Measurements from ENCODE around the gene FTO. TPM values are rescaled to one million over a fixed set of nuclear protein-coding genes. Genes with fewer than 3 reads are reported as not detected.

The FTO gene
- total and polyA plus RNA-seq, 2 of the 13 experiments (the other 11 are each of a cell fraction or from before 2014, with no cell fraction given) = 41.6 to 55.8 TPM

DNA sequence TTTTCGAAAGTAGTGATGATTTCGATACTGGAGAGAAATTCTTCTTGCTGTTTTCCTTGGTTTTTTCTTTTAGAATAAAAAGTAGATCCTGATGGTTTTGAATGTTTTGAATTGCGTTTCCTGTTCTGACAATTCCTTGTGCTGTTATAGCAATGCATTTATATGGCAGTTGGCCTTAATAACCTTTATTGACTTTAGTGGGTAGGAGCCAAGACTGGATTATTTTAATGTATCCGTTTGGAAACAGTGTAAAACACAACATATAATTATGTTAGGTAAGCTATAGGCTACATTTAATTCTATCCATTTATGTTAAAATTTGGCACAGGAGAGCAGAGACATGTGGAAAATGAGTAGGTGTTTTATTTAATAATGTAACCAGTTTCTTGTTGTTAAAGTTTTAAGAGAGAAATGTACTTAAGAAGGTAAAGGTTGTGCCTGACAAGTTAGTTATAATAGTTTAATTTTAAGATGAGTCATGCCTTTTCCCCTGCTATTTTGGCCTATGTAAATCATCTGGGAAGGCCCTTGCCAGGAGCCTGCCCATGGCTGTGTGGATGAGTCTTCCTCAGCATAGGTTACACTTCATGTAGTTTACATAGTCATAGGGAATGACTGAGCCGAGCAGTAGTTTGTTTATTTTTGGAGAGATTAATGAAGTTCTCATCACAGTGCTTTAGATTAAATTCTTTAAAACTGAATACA is 189.9 kb downstream of the FTO start:
- peaks cover 35% of the 10 kb centered on the region for H3K4me1 ChIP-seq (ENCODE audit: insufficient read depth, low read length)
- no peak for ATAC-seq
- H3K36me3 ChIP-seq (replicated peaks in 1 of 2; ENCODE audit: control insufficient read depth in 1 of 2, insufficient read depth in 2 of 2, low read length in 2 of 2) = peaks cover 2 to 6% of the 10 kb centered on the region in 2 experiments; a peak in 2 of 5 replicates
- H3K9ac ChIP-seq (ENCODE audit: insufficient read depth, low read depth, low read length) = no peak overlapping the region
- BruUV-seq (replicated peaks) = no TSS peak
- TF ChIP-seq PHF8 (CRISPR knock-in tag; IDR thresholded peaks at IDR 0.05) (no peak), CHD2 (IDR thresholded peaks at IDR 0.05; ENCODE audit: low read depth, low read length) (no peak), MAFK (conservative IDR thresholded peaks at IDR 0.05 in 1 of 2, IDR thresholded peaks at IDR 0.05 in 1 of 2; ENCODE audit: low read length in 2 of 2) (0 out of 4 replicates have a peak, but pooled peaks of 1 of the 2 experiments have one; percentile 2)
- POLR2A ChIA-PET = no interaction called here
- intact Hi-C loops (cut with micrococcal nuclease; ENCODE audit: unreplicated experiment) = loop anchor here (5.0 to 10.0 kb wide), 3 partner anchors 283 to 1363 kb away; partner anchors contain the start of gene IRX3
- DNase-seq (ENCODE audit: low spot score) = no peak
- CTCF ChIA-PET (ENCODE audit: low intra/inter-chr PET ratio, low total read pairs) = no interaction called here
- no peak overlapping the region for H3K27ac ChIP-seq (ENCODE audit: extremely low read length, insufficient read depth, low read length)
- in situ Hi-C loops (cut with HindIII; ENCODE audit: extremely low pct_ligation_motif_present, low pct_unique_long_range_greater_than_20kb) = no loop called here
- no peaks in the 10 kb centered on the region for H3K27me3 ChIP-seq (ENCODE audit: control insufficient read depth in 1 of 2, insufficient read depth in 2 of 2, low read length in 2 of 2)
- WGBS (ENCODE audit: low lambda C conversion rate) = 89% methylated on average over 5 of the region's 5 CpGs
- no peak for FAIRE-seq
- no peaks in the 10 kb centered on the region for H3K9me3 ChIP-seq (ENCODE audit: low read length)
- no peaks in the 10 kb centered on the region for H3K79me2 ChIP-seq (ENCODE audit: insufficient read depth, low read length)
- H4K20me1 ChIP-seq (ENCODE audit: insufficient read depth, low read length) = no peaks in the 10 kb centered on the region
- no peak overlapping the region for H3K4me2 ChIP-seq (ENCODE audit: low read depth, low read length)
- H3K4me3 ChIP-seq (replicated peaks in 1 of 3; ENCODE audit: insufficient read depth in 1 of 3, low read depth in 2 of 3, low read length in 3 of 3) = no peak overlapping the region
- H2AFZ ChIP-seq (ENCODE audit: low read length) = no peak overlapping the region

DNA sequence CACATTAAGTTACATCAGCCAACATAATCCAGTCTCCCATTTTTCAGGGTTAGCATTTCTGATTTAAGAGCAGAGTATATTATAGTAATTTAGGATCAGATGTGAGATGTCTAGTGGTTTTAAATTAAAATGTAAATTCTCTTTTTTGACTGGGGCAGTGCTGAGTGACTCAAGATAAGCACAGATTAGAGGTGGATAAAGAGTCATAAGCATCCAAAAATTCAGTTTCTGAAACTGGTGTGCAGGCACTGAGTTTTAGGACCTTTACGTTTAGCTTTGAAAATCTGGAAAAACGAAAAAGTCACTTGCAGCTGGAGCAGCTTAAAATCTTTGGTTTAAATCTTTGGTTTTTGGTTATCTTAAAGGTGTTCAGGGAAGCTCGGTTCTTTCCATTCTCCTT is 190.7 kb downstream of the FTO start:
- no TSS peak for BruUV-seq (replicated peaks)
- in situ Hi-C loops (cut with HindIII; ENCODE audit: extremely low pct_ligation_motif_present, low pct_unique_long_range_greater_than_20kb) (no loop called here), intact Hi-C loops (cut with micrococcal nuclease; ENCODE audit: unreplicated experiment) (loop anchor here (5.0 to 10.0 kb wide), 3 partner anchors 283 to 1363 kb away; partner anchors contain the start of gene IRX3)
- H2AFZ ChIP-seq (ENCODE audit: low read length) = no peak overlapping the region
- 92% methylated on average over 3 of the region's 3 CpGs for WGBS (ENCODE audit: low lambda C conversion rate)
- ATAC-seq (no peak), FAIRE-seq (no peak), DNase-seq (ENCODE audit: low spot score) (no peak)
- H4K20me1 ChIP-seq (ENCODE audit: insufficient read depth, low read length) = no peaks in the 10 kb centered on the region
- no peaks in the 10 kb centered on the region for H3K27me3 ChIP-seq (ENCODE audit: control insufficient read depth in 1 of 2, insufficient read depth in 2 of 2, low read length in 2 of 2)
- ChIA-PET CTCF (ENCODE audit: low intra/inter-chr PET ratio, low total read pairs) (no interaction called here), POLR2A (no interaction called here)
- TF ChIP-seq PHF21A (CRISPR knock-in tag; IDR thresholded peaks at IDR 0.05) = no peak
- no peak for TF ChIP-seq ZNF256 (CRISPR knock-in tag; conservative IDR thresholded peaks at IDR 0.05)
- no peak for TF ChIP-seq SUZ12 (IDR thresholded peaks at IDR 0.05; ENCODE audit: low read depth, low read length)
- TF ChIP-seq, protein P1, sequence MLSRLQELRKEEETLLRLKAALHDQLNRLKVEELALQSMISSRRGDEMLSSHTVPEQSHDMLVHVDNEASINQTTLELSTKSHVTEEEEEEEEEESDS (CRISPR knock-in tag; IDR thresholded peaks at IDR 0.05; ENCODE audit: borderline replicate concordance) = no peak
- TF ChIP-seq ZNF282 (IDR thresholded peaks at IDR 0.05; ENCODE audit: partially characterized antibody) = no peak
- TF ChIP-seq, protein P2, sequence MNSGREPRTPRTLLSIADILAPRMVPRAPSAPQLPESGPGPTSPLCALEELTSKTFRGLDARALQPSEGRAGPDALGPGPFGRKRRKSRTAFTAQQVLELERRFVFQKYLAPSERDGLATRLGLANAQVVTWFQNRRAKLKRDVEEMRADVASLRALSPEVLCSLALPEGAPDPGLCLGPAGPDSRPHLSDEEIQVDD (CRISPR knock-in tag; IDR thresholded peaks at IDR 0.05; ENCODE audit: borderline replicate concordance) = no peak
- no peak for TF ChIP-seq ZNF496 (CRISPR knock-in tag; IDR thresholded peaks at IDR 0.05; ENCODE audit: insufficient replicate concordance)
- TF ChIP-seq MIER3 (CRISPR knock-in tag; IDR thresholded peaks at IDR 0.05; ENCODE audit: borderline replicate concordance) = no peak
- H3K27ac ChIP-seq (ENCODE audit: extremely low read length, insufficient read depth, low read length) = no peak overlapping the region
- H3K4me1 ChIP-seq (ENCODE audit: insufficient read depth, low read length) = peaks cover 43% of the 10 kb centered on the region
- H3K4me2 ChIP-seq (ENCODE audit: low read depth, low read length) = no peak overlapping the region
- no peaks in the 10 kb centered on the region for H3K9me3 ChIP-seq (ENCODE audit: low read length)
- H3K9ac ChIP-seq (ENCODE audit: insufficient read depth, low read depth, low read length) = no peak overlapping the region
- no peak overlapping the region for H3K4me3 ChIP-seq (replicated peaks in 1 of 3; ENCODE audit: insufficient read depth in 1 of 3, low read depth in 2 of 3, low read length in 3 of 3)
- no peaks in the 10 kb centered on the region for H3K36me3 ChIP-seq (replicated peaks in 1 of 2; ENCODE audit: control insufficient read depth in 1 of 2, insufficient read depth in 2 of 2, low read length in 2 of 2)
- no peaks in the 10 kb centered on the region for H3K79me2 ChIP-seq (ENCODE audit: insufficient read depth, low read length)
